ENCODE data around the gene PRR36.

Gene PRR36

GRCh38 chr19:7832781-7833180, 41.4 kb downstream of the PRR36 start:
- Mint-ChIP-seq H3K4me1 (peaks cover 19% of the 10 kb centered on the region), H3K27me3 (ENCODE audit: low read depth, poor library complexity) (peaks cover 35% of the 10 kb centered on the region), H3K36me3 (ENCODE audit: low read depth) (no peaks in the 10 kb centered on the region), H3K9me3 (peaks cover 4% of the 10 kb centered on the region), H3K4me3 (no peak overlapping the region), H3K27ac (peak overlapping the region; percentile 29)
- no peak for TF ChIP-seq CTCF (IDR thresholded peaks at IDR 0.05)
- DNase-seq = no peak

GRCh38 chr19:7832009-7832408, 42.2 kb downstream of the PRR36 start:
- Mint-ChIP-seq H3K9me3 (peaks cover 4% of the 10 kb centered on the region), H3K27me3 (ENCODE audit: low read depth, poor library complexity) (peaks cover 40% of the 10 kb centered on the region), H3K4me3 (peak overlapping the region; percentile 83), H3K4me1 (peaks cover 19% of the 10 kb centered on the region), H3K36me3 (ENCODE audit: low read depth) (no peaks in the 10 kb centered on the region), H3K27ac (no peak overlapping the region)
- TF ChIP-seq CTCF (IDR thresholded peaks at IDR 0.05) = no peak
- no peak for DNase-seq

- Mint-ChIP-seq H3K9me3 (peaks cover 4% of the 10 kb centered on the region), H3K27ac (peak overlapping the region; percentile 36), H3K4me3 (peak overlapping the region; percentile 83), H3K27me3 (ENCODE audit: low read depth, poor library complexity) (peaks cover 45% of the 10 kb centered on the region), H3K36me3 (ENCODE audit: low read depth) (no peaks in the 10 kb centered on the region), H3K4me1 (peaks cover 19% of the 10 kb centered on the region)
- peak; percentile 57 for DNase-seq
- TF ChIP-seq CTCF (IDR thresholded peaks at IDR 0.05) = peak; percentile 26
Measured at GRCh38 chr19:7831452-7831851, 42.7 kb downstream of the PRR36 start.

- no peak for TF ChIP-seq CTCF (IDR thresholded peaks at IDR 0.05)
- DNase-seq = no peak
- no peak overlapping the region for H3K27ac Mint-ChIP-seq
- H3K4me3 Mint-ChIP-seq = peak overlapping the region; percentile 83
- peaks cover 4% of the 10 kb centered on the region for H3K9me3 Mint-ChIP-seq
- H3K4me1 Mint-ChIP-seq = peaks cover 19% of the 10 kb centered on the region
- no peaks in the 10 kb centered on the region for H3K36me3 Mint-ChIP-seq (ENCODE audit: low read depth)
- peaks cover 49% of the 10 kb centered on the region for H3K27me3 Mint-ChIP-seq (ENCODE audit: low read depth, poor library complexity)
Measured at GRCh38 chr19:7830823-7831222, 43.4 kb downstream of the PRR36 start.

- Mint-ChIP-seq H3K9me3 (peaks cover 4% of the 10 kb centered on the region), H3K4me1 (peaks cover 19% of the 10 kb centered on the region), H3K27me3 (ENCODE audit: low read depth, poor library complexity) (peaks cover 54% of the 10 kb centered on the region), H3K27ac (no peak overlapping the region), H3K4me3 (peak overlapping the region; percentile 83), H3K36me3 (ENCODE audit: low read depth) (no peaks in the 10 kb centered on the region)
- TF ChIP-seq CTCF (IDR thresholded peaks at IDR 0.05) = no peak
- no peak for DNase-seq
Measured at GRCh38 chr19:7830272-7830771, 43.9 kb downstream of the PRR36 start.

- peak within 1 kb of the TSS; percentile 85 for H3K4me3 Mint-ChIP-seq
- no peak for TF ChIP-seq CTCF (IDR thresholded peaks at IDR 0.05)
- H3K27me3 Mint-ChIP-seq (ENCODE audit: low read depth, poor library complexity) = peaks cover 59% of the 10 kb centered on the region
- no peaks in the 10 kb centered on the region for H3K36me3 Mint-ChIP-seq (ENCODE audit: low read depth)
- peak; percentile 100 for DNase-seq
- H3K4me1 Mint-ChIP-seq = peaks cover 19% of the 10 kb centered on the region
- peak within 1 kb of the TSS; percentile 42 for H3K27ac Mint-ChIP-seq
- peaks cover 4% of the 10 kb centered on the region for H3K9me3 Mint-ChIP-seq
Measured at GRCh38 chr19:7829561-7830271, 44.5 kb downstream of the PRR36 start, which contains the start of gene EVI5L. TSS of gene EVI5L (plus strand) at chr19:7830218. CDS start at chr19:7846543, 16,325 bp downstream.

Measured in nephron progenitor cell (in vitro differentiated cells).